MCF 10A (cell line): ENCODE results near the gene UTF1. TPM values are rescaled to one million over a fixed set of nuclear protein-coding genes. Genes with fewer than 3 reads are reported as not detected.

Experiments
- BruUV-seq: library from RNA; stranded (reverse); fragments of 400-500 nt; replicated peaks from 2 replicates; lab custom pipeline; 2021; lab: Mats Ljungman, UMichigan
- CTCF ChIA-PET: fragments of 300-600 bp; sonication (Branson Sonifier 250); formaldehyde crosslinking; extraction: SDS; loops from one replicate; lab custom pipeline; 2021; ENCODE audit warnings: antibody characterized with exemption, inconsistent platforms; lab: Yijun Ruan, JAX
- POLR2A ChIA-PET: fragments of 300-600, 350-650 bp; sonication (Branson Sonifier 250); formaldehyde crosslinking; extraction: SDS; loops from one replicate; lab custom pipeline; 2020; ENCODE audit warnings: antibody characterized with exemption, inconsistent platforms; lab: Yijun Ruan, JAX
- DNase-seq: peaks from one replicate; pipeline ENCODE4 v3.0.0-alpha.2; 2018; ENCODE audit not compliant: unreplicated experiment
- H3K27ac Mint-ChIP-seq: one replicate; pipeline ENCODE4 v1.8.0; 2022; ENCODE audit warnings: mild to moderate bottlenecking, low read depth, mixed read lengths; ENCODE audit not compliant: unreplicated experiment
- H3K27me3 Mint-ChIP-seq: one replicate; pipeline ENCODE4 v1.8.0; 2022; ENCODE audit warnings: mixed read lengths; ENCODE audit not compliant: insufficient read depth, unreplicated experiment
- H3K36me3 Mint-ChIP-seq: one replicate; pipeline ENCODE4 v1.8.0; 2022; ENCODE audit warnings: mild to moderate bottlenecking, moderate library complexity, mixed read lengths; ENCODE audit not compliant: insufficient read depth, unreplicated experiment
- H3K4me1 Mint-ChIP-seq: one replicate; pipeline ENCODE4 v1.8.0; 2022; ENCODE audit warnings: mixed read lengths; ENCODE audit not compliant: insufficient read depth, unreplicated experiment
- H3K4me3 Mint-ChIP-seq: one replicate; pipeline ENCODE4 v1.8.0; 2022; ENCODE audit warnings: mild to moderate bottlenecking, moderate library complexity, mixed read lengths; ENCODE audit not compliant: unreplicated experiment
- H3K9me3 Mint-ChIP-seq: one replicate; pipeline ENCODE4 v1.8.0; 2022; ENCODE audit warnings: mixed read lengths; ENCODE audit not compliant: unreplicated experiment
- intact Hi-C: fragments of 100-400 bp; cut with micrococcal nuclease; formaldehyde crosslinking; loops from 2 replicates; pipeline ENCODE4 v1.14.1; 2022
- total RNA-seq: library from RNA; stranded (reverse); gene quantifications from 2 replicates; pipeline ENCODE4 v1.2.3, GENCODE V29; 2022
- TF ChIP-seq, protein P1 (sequence below): fragments of 200-600 bp; IDR thresholded peaks from one replicate; pipeline ENCODE4 v1.8.0; 2022; ENCODE audit warnings: antibody characterized with exemption, mild to moderate bottlenecking; ENCODE audit not compliant: unreplicated experiment

UTF1 gene
- total RNA-seq, 1 experiment from 2014 or later = not detected

DNA sequence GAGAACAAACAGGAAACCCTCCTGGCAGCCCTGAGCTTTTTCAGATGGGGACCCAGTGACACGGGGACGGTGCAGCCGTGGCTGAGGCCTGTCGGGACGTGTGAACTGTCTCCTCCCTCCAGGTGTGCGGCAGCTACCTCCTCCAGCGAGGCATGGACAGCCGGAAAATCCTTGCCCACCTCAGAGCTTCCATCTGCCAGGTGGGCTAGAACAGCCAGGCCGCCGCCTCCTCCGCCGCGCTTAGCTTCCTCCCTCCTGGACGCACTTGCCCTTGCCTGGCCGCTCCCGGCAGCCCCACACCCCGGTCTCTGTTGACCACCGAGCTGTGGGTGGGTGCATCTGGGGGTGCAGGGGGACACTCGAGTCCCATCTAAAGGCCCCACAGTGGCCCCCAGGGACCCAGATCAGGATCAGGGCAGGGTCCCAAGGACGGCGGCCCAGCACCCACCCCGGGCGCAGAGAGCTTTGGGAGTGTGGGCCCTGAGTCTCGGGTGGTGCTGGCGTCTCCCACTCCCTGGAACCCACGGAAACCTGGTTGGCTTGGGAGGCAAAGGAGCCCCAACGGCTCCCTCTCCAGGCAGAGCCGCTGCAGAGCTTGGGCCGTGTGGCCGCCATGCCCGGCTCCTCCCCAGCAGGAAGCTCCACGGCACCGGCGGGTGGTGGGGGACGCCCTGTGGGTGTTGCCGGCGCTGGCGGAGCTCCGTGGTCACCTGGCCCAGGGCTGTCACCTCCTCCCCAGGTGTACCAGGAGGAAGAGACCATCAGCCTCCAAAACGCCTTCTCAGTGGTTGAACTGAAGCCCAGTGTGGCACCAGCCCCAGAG, 32.9 kb upstream of the UTF1 start:
- Mint-ChIP-seq H3K9me3 (peaks cover 4% of the 10 kb centered on the region), H3K27ac (no peak overlapping the region), H3K27me3 (no peaks in the 10 kb centered on the region), H3K4me3 (no peak overlapping the region), H3K36me3 (no peaks in the 10 kb centered on the region), H3K4me1 (no peaks in the 10 kb centered on the region)
- no peak for DNase-seq
- intact Hi-C loops = no loop called here
- ChIA-PET POLR2A (no interaction called here), CTCF (interaction anchor here (1.2 kb wide), 1 partner anchor 54 kb away, joined by 4 read pairs; no protein-coding TSS in a partner anchor)
- TF ChIP-seq, protein P1, sequence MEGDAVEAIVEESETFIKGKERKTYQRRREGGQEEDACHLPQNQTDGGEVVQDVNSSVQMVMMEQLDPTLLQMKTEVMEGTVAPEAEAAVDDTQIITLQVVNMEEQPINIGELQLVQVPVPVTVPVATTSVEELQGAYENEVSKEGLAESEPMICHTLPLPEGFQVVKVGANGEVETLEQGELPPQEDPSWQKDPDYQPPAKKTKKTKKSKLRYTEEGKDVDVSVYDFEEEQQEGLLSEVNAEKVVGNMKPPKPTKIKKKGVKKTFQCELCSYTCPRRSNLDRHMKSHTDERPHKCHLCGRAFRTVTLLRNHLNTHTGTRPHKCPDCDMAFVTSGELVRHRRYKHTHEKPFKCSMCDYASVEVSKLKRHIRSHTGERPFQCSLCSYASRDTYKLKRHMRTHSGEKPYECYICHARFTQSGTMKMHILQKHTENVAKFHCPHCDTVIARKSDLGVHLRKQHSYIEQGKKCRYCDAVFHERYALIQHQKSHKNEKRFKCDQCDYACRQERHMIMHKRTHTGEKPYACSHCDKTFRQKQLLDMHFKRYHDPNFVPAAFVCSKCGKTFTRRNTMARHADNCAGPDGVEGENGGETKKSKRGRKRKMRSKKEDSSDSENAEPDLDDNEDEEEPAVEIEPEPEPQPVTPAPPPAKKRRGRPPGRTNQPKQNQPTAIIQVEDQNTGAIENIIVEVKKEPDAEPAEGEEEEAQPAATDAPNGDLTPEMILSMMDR = no peak
- no TSS peak for BruUV-seq

GRCh38 chr10:133197786-133198185, 32.2 kb upstream of the UTF1 start:
- no peaks in the 10 kb centered on the region for H3K9me3 Mint-ChIP-seq
- H3K4me3 Mint-ChIP-seq = no peak overlapping the region
- no peaks in the 10 kb centered on the region for H3K27me3 Mint-ChIP-seq
- H3K4me1 Mint-ChIP-seq = no peaks in the 10 kb centered on the region
- intact Hi-C loops = no loop called here
- no peak overlapping the region for H3K27ac Mint-ChIP-seq
- BruUV-seq = no TSS peak
- DNase-seq = no peak
- ChIA-PET POLR2A (no interaction called here), CTCF (interaction anchor here (1.2 kb wide), 1 partner anchor 54 kb away, joined by 4 read pairs; no protein-coding TSS in a partner anchor)
- H3K36me3 Mint-ChIP-seq = no peaks in the 10 kb centered on the region
- TF ChIP-seq, protein P1 = no peak

- CTCF ChIA-PET = no interaction called here
- BruUV-seq = no TSS peak
- TF ChIP-seq, protein P1 = no peak
- H3K4me1 Mint-ChIP-seq = no peaks in the 10 kb centered on the region
- H3K36me3 Mint-ChIP-seq = no peaks in the 10 kb centered on the region
- DNase-seq = no peak
- H3K27me3 Mint-ChIP-seq = no peaks in the 10 kb centered on the region
- POLR2A ChIA-PET = no interaction called here
- no peak overlapping the region for H3K4me3 Mint-ChIP-seq
- no peaks in the 10 kb centered on the region for H3K9me3 Mint-ChIP-seq
- H3K27ac Mint-ChIP-seq = no peak overlapping the region
- intact Hi-C loops = no loop called here
Observed at GRCh38 chr10:133198206-133198605, 31.8 kb upstream of the UTF1 start.

GRCh38 chr10:133198621-133199487, 31.2 kb upstream of the UTF1 start:
- CTCF ChIA-PET = no interaction called here

More at GRCh38 chr10:133198621-133199487, 31.2 kb upstream of the UTF1 start:
- H3K4me1 Mint-ChIP-seq = no peaks in the 10 kb centered on the region
- no peaks in the 10 kb centered on the region for H3K27me3 Mint-ChIP-seq
- no peaks in the 10 kb centered on the region for H3K36me3 Mint-ChIP-seq
- no peaks in the 10 kb centered on the region for H3K9me3 Mint-ChIP-seq
- no peak overlapping the region for H3K4me3 Mint-ChIP-seq
- POLR2A ChIA-PET = no interaction called here
- H3K27ac Mint-ChIP-seq = no peak overlapping the region
- BruUV-seq = no TSS peak
- TF ChIP-seq, protein P1 = no peak
- intact Hi-C loops = no loop called here
- no peak for DNase-seq
